Epithelial cell of esophagus (primary cell): Measurements from ENCODE around the gene GEMIN2.
"Not testable (repeated sequence)": the region's sequence is repeated elsewhere in the genome, so short reads cannot be mapped to it uniquely, and the experiment has no call there.

Experiments used
- DNase-seq: peaks from one replicate; pipeline ENCODE4 v3.0.0; 2010; ENCODE audit warnings: low read depth
- H3K4me3 ChIP-seq: 2 replicates; pipeline ENCODE4 v1.5.1; 2011; ENCODE audit warnings: mild to moderate bottlenecking, low read length, control low read depth
- TF ChIP-seq, protein P1 (sequence below): IDR thresholded peaks from 2 replicates; pipeline ENCODE4 v1.5.1; 2011; ENCODE audit warnings: low read depth, mild to moderate bottlenecking, low read length, control low read depth, inconsistent platforms; ENCODE audit not compliant: insufficient read depth; ENCODE audit errors: missing control alignments

Gene GEMIN2

DNA sequence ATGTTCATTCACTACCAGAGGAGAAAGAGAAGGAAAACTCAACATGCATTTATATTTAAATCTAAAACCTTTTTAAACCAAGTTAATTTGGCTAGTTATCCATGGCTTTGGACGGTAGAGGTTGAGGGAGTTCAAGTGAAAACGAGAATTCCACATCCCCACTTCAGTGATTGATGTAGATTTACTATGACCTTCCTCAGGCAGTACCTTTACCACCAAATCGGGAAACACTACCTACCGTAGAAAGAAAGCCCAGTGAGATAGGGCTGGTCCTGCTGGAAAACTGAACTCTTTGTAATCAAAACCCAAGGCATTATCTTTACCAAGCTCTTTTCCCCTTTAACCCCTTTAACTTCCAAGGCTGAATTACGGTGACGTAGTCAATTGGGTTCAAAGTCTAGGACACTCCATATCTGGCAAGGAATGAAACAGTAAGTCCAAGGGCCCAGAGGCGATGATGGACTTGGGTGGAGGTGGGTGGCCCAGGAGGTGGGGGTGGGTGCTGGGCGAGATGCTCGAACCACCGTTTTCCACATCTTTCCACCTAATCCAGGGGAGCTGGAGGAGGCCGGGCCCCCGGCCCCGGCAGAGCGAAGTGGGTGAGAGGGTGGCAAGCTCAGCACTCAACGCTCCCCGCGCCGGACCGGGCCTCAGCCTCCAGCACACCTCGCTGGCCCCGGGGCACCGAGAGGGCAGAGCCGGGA lies 11.7 kb upstream of the GEMIN2 start:
- H3K4me3 ChIP-seq = peak overlapping the region; percentile 79
- DNase-seq = peak; percentile 22
- TF ChIP-seq, protein P1, sequence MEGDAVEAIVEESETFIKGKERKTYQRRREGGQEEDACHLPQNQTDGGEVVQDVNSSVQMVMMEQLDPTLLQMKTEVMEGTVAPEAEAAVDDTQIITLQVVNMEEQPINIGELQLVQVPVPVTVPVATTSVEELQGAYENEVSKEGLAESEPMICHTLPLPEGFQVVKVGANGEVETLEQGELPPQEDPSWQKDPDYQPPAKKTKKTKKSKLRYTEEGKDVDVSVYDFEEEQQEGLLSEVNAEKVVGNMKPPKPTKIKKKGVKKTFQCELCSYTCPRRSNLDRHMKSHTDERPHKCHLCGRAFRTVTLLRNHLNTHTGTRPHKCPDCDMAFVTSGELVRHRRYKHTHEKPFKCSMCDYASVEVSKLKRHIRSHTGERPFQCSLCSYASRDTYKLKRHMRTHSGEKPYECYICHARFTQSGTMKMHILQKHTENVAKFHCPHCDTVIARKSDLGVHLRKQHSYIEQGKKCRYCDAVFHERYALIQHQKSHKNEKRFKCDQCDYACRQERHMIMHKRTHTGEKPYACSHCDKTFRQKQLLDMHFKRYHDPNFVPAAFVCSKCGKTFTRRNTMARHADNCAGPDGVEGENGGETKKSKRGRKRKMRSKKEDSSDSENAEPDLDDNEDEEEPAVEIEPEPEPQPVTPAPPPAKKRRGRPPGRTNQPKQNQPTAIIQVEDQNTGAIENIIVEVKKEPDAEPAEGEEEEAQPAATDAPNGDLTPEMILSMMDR = no peak

DNA sequence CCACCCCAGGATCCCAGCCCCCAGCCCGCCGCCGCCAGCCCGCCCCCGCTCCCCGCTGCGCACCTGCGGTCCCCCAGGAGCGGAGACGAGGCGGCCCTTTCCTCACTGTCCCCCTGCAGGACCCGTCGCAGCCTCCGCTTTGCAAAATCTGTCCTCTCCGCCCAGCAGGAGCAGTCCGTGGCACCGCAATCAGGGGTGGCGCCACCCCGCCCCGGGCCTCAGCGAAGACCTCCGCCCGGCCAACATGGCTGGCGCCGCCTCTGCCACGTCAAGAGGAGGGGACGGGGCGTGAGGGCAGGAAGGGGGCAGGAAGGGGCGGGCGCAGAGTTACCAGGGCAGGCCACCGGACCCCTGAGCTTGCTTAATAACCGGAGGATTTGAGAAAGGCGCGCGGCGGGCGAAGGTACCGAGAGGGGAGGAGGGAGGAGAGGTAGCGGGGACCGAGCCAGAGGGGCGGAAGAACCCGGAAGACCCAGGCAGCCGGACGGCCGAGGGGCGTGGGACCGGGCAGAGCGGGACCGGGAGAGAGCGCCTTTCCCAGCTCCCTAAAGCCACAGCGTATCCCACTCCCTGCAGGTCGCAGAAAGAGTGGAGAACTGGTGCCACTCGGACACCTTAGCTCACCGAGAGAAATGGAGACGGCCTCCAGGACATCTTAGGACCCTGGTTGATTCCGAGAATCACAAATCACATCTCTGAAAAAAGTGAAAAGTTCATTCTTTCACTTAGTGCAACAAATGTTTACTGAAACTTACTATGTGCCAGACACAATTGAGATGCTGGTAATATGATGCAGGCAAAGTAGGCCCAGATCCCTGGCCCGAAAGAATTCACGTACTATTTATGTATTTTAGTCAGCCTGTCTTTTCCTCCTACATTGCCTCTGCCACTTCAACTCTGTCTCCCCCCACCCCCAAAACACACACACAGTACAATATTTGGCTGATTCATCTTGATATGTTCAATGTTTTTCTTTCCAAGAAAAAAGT lies 10.9 kb upstream of the GEMIN2 start, which contains the start of gene SEC23A:
TSS of gene SEC23A (minus strand) at position 267 of the 989 bp plus-strand sequence. CDS start 7,117 bp downstream, outside the sequence.
- TF ChIP-seq, protein P1 = no peak
- peak within 1 kb of the TSS; percentile 79 for H3K4me3 ChIP-seq
- peak; percentile 80 for DNase-seq

DNA sequence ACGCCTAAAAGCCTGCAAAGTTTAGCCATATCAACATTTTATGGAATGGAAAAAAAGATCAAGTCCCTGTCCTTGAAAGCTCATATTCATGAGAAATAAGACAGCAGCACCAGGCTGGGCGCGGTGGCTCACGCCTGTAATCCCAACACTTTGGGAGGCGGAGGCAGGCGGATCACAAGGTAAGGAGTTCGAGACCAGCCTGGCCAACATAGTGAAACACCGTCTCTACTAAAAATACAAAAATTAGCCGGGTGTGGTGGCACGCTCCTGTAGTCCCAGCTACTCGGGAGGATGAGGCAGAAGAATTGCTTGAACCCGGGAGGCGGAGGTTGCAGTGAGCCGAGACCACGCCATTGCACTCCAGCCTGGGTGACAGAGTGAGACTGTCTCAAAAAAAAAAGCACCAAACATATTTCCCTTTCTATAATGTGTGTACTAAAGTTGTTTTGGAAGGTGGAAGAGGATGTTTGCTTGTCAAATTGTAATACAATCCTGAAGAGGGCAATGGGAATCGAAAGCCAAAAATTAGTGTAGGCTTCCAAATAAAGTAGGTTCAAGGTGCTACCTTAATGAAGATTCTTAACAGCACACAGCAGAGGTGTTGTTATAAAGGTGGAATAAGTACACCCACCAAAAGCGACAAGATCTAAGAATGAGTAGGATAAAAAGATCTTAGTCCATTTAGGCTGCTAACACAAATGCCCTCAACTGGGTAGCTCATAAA lies 9.9 kb upstream of the GEMIN2 start:
- not testable (repeated sequence) for DNase-seq
- H3K4me3 ChIP-seq = peak overlapping the region; percentile 79

DNA sequence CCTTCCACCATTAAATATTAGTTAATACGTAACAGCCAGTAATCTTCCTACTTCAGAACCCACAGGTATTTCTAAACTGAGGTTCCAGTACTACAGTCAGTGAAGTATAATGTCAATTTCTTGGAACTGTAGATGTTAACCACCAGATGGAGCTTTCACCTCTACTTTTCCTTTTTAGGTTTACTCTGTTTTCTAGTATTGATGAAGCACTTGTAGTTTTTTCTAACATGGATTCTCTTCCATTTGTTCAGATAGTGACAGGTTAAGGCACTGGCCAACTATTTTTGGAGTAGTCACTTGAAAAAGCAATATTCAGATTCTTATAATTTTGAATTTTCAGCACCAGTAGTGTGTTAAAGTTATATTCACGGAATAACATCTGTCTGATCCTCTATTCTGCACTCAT lies 6.5 kb upstream of the GEMIN2 start:
- no peak overlapping the region for H3K4me3 ChIP-seq
- DNase-seq = peak; percentile 51
- TF ChIP-seq, protein P1 = peak; percentile 50

DNA sequence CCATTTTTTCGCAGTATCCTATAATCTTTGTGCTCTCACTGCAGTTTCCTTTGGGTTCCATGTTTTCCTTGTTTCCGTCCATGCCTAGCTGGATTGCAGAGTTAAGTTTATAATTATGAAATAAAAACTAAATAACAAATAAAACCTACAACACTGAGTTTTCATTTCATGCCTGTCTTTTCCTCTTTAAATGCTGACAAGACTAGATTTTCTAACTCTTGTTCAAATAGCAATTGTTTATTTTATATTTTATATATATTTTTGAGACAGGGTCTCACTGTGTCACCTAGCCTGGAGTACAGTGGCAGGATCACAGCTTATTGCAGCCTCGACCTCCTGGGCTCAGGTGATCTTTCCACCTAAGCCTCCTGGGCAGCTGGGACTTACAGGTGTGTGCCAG lies 5.3 kb upstream of the GEMIN2 start:
- TF ChIP-seq, protein P1 = no peak

DNA sequence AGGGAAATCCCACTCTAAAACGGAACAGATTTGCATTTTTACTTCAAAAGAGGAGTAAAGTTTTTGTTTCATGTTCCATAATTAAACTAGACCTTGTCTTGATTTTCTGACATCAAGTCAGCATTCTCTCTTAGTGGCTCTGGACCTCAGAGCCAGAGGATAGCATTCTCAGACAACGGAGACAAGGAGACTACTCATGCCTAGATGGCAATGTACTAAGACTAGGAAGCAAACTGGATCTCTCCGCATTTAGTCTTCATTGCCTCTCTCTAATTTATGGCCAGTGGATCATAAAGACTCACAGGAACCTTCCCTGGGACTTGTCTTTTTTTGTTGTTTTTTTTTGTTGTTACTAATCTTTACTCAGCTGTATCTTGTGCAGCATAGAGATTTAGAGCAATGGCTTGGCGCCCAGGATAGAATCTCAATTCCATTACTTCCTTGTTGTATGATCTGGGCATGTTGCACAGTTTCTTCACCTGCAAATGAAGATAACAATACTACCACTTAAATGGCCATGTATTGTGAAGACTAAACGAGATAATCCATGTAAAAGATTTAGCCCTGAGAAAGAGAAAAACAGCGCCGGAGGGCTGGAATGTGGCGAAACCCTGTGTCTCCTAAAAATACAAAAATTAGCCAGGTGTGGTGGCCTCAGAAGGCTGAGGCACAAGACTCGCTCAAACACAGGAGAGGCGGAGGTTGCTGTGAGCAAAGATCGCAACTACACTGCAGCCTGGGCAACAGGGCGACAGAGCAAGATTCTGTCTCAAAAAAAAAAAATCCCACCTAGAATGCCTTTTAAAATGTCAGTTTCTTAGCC lies 4.0 kb upstream of the GEMIN2 start:
- TF ChIP-seq, protein P1 = no peak
- DNase-seq = no peak
- H3K4me3 ChIP-seq = no peak overlapping the region

More for the DNA sequence above, 5.3 kb upstream of the GEMIN2 start:
- no peak overlapping the region for H3K4me3 ChIP-seq
- no peak for DNase-seq
